Measurements from ENCODE around the gene ABRAXAS1. TPM values are rescaled to one million over a fixed set of nuclear protein-coding genes. Genes with fewer than 3 reads are reported as not detected.

Gene ABRAXAS1
- total RNA-seq, 1 experiment from 2014 or later = 5.7 TPM

DNA sequence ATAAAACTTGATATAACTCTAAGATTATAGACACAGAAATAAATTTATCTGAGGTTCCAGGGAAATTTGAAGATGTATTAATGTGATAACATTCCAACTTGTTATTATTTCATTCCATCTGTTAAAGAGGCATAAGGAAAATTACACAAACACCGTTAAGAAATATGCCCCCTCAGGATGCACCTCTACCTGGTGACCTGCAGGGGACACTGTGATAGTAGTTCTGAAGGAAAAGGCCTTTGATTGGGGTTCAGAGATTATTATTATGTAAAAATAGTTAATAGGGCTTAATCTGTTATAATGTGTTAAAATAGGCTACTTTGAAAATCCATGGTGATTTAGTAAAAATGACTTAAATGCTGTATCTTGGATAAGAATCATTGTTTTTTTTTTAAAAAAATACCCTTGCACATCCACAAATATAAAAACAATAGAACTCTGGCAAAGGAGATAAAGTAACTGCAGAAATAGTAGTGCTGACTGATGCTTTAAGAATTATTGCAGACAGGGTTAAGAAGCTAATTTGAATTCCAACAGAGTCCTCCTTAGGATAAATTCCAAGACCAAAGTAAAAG lies 6.1 kb upstream of the ABRAXAS1 start:
- no peaks in the 10 kb centered on the region for H3K36me3 Mint-ChIP-seq (ENCODE audit: insufficient read depth, unreplicated experiment)
- peak; percentile 55 for DNase-seq (ENCODE audit: unreplicated experiment)
- TF ChIP-seq CTCF (IDR thresholded peaks at IDR 0.05; ENCODE audit: unreplicated experiment) = peak; percentile 74
- ChIA-PET POLR2A (interaction anchor here (0.5 to 0.7 kb wide), 2 partner anchors 91 to 177 kb away, joined by 3 read pairs; no protein-coding TSS in a partner anchor), CTCF (interaction anchor here (0.7 to 3.8 kb wide), 10 partner anchors 8 to 556 kb away, joined by 3 to 49 read pairs (median 4); no protein-coding TSS in a partner anchor)
- H3K4me1 Mint-ChIP-seq (ENCODE audit: insufficient read depth, unreplicated experiment) = no peaks in the 10 kb centered on the region
- H3K27ac Mint-ChIP-seq (ENCODE audit: low read depth, unreplicated experiment) = no peak overlapping the region
- BruUV-seq (replicated peaks) = no TSS peak
- intact Hi-C loops (cut with micrococcal nuclease) = loop anchor here (1.0 kb wide), 1 partner anchor 149 kb away; no protein-coding TSS in a partner anchor
- no peak overlapping the region for H3K4me3 Mint-ChIP-seq (ENCODE audit: unreplicated experiment)
- H3K9me3 Mint-ChIP-seq (ENCODE audit: unreplicated experiment) = no peaks in the 10 kb centered on the region
- no peaks in the 10 kb centered on the region for H3K27me3 Mint-ChIP-seq (ENCODE audit: insufficient read depth, unreplicated experiment)

DNA sequence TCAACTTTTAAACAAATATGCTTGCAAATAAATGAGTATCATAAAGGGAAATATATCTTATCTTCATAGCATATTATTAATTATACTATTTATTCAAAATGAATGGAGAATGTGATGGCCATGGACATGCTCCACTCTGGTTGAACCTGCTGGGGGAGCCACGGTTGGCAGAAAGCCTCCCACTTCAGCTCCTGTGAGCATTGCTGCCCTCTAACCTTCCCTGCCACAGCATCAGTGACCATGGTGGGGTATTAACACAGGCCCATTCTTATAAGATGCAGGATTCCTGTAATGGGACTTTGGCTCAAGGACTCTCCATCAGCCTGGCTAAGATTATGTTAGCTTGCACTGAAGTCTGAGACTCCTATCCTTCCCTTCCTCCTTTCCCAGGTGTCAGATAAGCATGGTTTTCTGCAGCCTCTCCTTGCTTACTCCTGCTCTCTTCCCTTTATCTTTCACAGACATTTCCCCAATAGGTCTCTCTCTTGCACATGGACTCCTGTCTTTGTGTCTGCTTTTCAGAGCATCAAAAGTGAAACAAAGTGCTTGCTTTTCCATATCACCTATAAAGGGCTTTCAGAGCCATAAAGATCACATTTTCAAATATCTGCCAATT lies 4.9 kb upstream of the ABRAXAS1 start:
- DNase-seq (ENCODE audit: unreplicated experiment) = no peak
- no peak overlapping the region for H3K4me3 Mint-ChIP-seq (ENCODE audit: unreplicated experiment)
- H3K27ac Mint-ChIP-seq (ENCODE audit: low read depth, unreplicated experiment) = no peak overlapping the region
- no peaks in the 10 kb centered on the region for H3K4me1 Mint-ChIP-seq (ENCODE audit: insufficient read depth, unreplicated experiment)
- H3K36me3 Mint-ChIP-seq (ENCODE audit: insufficient read depth, unreplicated experiment) = no peaks in the 10 kb centered on the region
- no peaks in the 10 kb centered on the region for H3K27me3 Mint-ChIP-seq (ENCODE audit: insufficient read depth, unreplicated experiment)
- POLR2A ChIA-PET = no interaction called here
- intact Hi-C loops (cut with micrococcal nuclease) = no loop called here
- no peak for TF ChIP-seq CTCF (IDR thresholded peaks at IDR 0.05; ENCODE audit: unreplicated experiment)
- no TSS peak for BruUV-seq (replicated peaks)
- CTCF ChIA-PET = interaction anchor here (0.6 to 3.8 kb wide), 3 partner anchors 153 to 1245 kb away, joined by 3 to 49 read pairs (median 5); no protein-coding TSS in a partner anchor
- no peaks in the 10 kb centered on the region for H3K9me3 Mint-ChIP-seq (ENCODE audit: unreplicated experiment)

GRCh38 chr4:83486457-83487129 lies 1.7 kb upstream of the ABRAXAS1 start:
- intact Hi-C loops (cut with micrococcal nuclease) = no loop called here
- H3K9me3 Mint-ChIP-seq (ENCODE audit: unreplicated experiment) = no peaks in the 10 kb centered on the region
- DNase-seq (ENCODE audit: unreplicated experiment) = no peak
- H3K27ac Mint-ChIP-seq (ENCODE audit: low read depth, unreplicated experiment) = no peak overlapping the region
- H3K4me3 Mint-ChIP-seq (ENCODE audit: unreplicated experiment) = no peak overlapping the region
- POLR2A ChIA-PET = interaction anchor here (0.9 to 2.4 kb wide), 6 partner anchors 9 to 132 kb away, joined by 3 to 8 read pairs (median 5); partner anchors contain the start of genes GPAT3, HELQ and MRPS18C
- CTCF ChIA-PET = interaction anchor here (0.6 to 1.5 kb wide), 4 partner anchors 132 to 475 kb away, joined by 3 to 6 read pairs (median 3); no protein-coding TSS in a partner anchor
- no peaks in the 10 kb centered on the region for H3K4me1 Mint-ChIP-seq (ENCODE audit: insufficient read depth, unreplicated experiment)
- TF ChIP-seq CTCF (IDR thresholded peaks at IDR 0.05; ENCODE audit: unreplicated experiment) = no peak
- peaks cover under 1% of the 10 kb centered on the region for H3K36me3 Mint-ChIP-seq (ENCODE audit: insufficient read depth, unreplicated experiment)
- BruUV-seq (replicated peaks) = no TSS peak
- H3K27me3 Mint-ChIP-seq (ENCODE audit: insufficient read depth, unreplicated experiment) = no peaks in the 10 kb centered on the region

- intact Hi-C loops (cut with micrococcal nuclease) = no loop called here
- Mint-ChIP-seq H3K9me3 (ENCODE audit: unreplicated experiment) (no peaks in the 10 kb centered on the region), H3K27me3 (ENCODE audit: insufficient read depth, unreplicated experiment) (no peaks in the 10 kb centered on the region), H3K27ac (ENCODE audit: low read depth, unreplicated experiment) (no peak overlapping the region), H3K4me3 (ENCODE audit: unreplicated experiment) (no peak overlapping the region), H3K4me1 (ENCODE audit: insufficient read depth, unreplicated experiment) (no peaks in the 10 kb centered on the region), H3K36me3 (ENCODE audit: insufficient read depth, unreplicated experiment) (peaks cover 19% of the 10 kb centered on the region)
- ChIA-PET CTCF (no interaction called here), POLR2A (interaction anchor here (0.8 kb wide), 1 partner anchor 10 kb away, joined by 3 read pairs; the partner anchor contains the start of gene ABRAXAS1)
- no peak for DNase-seq (ENCODE audit: unreplicated experiment)
- no peak for TF ChIP-seq CTCF (IDR thresholded peaks at IDR 0.05; ENCODE audit: unreplicated experiment)
- no TSS peak for BruUV-seq (replicated peaks)
These were observed 10.9 kb downstream of the ABRAXAS1 start for GRCh38 chr4:83473966-83474365.
